Nucleus accumbens (tissue), 56 donors: ENCODE data around the gene POU6F1.

ENCODE experiments used
- DNase-seq, 56 donors: peaks; one replicate each; lab custom pipeline; 2025; lab: John Stamatoyannopoulos, UW

The POU6F1 gene

GRCh38 chr12:51199366-51199945, 18.4 kb downstream of the POU6F1 start:
- no peak for DNase-seq

DNA sequence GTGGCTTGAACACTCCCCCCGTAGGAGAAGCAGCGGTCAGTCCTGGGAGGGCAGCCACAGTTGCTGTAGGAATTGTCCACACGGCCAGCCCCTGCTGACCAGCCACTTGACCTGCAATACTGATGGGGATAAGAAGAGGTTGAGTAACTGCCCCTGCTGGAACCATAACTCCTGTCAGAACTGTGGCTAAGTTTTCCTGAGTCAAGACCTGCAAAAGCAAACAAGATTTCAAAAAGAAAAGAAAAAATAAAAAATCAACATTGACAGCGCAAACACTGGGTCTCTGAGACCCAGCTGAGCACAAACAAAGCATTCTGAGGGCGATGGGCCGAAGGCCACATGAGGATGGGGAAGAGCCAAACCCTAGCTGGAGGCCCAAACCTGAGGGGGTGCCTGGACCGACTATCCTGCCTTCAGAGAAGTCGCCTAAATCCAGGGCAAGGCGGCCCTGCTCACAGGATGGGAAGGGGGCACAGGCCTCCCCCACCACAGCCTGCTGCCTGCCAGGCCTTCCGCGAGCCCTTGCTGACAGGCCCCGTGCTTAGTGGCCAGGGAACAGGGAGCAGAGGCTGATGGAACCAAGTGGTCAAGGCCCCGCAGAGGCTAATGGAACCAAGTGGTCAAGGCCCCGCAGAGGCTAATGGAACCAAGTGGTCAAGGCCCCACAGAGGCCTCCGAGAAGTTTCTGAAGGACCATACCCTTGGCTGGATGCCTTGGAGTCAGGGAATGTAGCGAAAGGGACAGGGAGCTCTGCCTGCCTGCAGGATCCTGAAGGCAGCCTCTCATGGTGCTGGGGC, 19.1 kb downstream of the POU6F1 start:
- peak in 1 of 56 donors; percentile 26 for DNase-seq

DNA sequence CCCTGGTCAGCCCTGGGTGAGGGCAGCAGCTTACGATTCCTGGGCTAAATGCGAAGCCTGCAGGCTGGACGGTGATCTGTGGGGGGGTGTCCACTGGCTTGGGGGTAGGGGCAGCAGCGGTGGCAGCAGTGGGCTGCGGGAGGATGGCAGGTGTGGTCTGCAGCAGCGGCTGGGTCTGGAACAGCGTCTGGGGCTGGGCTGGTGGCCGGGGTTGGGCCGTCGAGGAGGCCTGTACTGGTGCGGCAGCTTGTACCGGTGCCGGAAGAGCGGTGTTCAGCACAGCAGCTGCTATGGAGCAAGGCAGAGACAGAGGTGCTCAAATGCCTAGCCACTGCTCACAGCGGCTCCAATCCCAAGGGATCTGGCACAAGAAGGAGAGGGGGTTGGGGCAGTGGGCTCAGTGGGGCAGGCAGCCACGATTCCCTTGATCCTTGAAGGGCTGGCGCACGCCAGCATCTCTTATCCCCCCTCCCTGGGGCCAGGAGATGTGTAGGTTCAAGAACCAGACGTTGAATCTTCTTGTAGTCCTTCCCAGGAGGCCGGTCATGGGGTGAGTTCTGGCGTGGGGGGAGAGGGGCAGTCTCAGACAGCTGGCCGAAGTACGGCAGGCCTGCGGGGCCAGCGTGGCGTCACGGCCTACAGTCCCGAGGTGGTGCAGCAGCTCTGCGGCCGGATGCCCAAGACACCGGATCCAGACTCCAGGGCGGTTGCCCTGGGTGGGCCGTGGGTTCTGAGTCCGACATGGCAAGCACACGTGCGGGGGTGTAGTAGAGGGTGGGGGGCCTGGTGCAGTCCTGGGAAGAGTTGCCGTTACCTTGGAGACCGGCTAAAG, 19.9 kb downstream of the POU6F1 start:
- DNase-seq = peak in 1 of 56 donors; percentile 26

GRCh38 chr12:51196547-51196946, 21.3 kb downstream of the POU6F1 start:
- peak in 1 of 56 donors; percentile 6 for DNase-seq

DNA sequence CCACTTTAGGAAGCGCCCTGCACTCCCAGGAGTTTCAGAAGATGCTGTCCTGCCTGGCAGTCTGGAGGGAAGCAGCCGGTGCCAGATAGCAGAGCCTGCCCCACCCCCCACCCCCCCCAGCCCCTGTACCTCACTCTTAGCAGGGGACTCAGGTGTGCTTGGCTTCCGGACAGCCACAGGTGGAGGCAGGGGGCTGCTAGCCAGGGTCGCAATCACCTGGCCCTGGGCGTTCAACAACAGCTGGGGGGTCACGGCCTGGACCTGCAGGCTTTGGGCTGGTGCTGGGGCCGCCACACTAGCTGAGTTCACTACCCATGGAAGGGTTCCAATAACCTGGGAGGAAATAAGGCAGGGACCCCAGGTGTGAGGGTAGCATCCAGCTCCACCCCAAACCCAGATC, 22.0 kb downstream of the POU6F1 start:
- no peak for DNase-seq

DNA sequence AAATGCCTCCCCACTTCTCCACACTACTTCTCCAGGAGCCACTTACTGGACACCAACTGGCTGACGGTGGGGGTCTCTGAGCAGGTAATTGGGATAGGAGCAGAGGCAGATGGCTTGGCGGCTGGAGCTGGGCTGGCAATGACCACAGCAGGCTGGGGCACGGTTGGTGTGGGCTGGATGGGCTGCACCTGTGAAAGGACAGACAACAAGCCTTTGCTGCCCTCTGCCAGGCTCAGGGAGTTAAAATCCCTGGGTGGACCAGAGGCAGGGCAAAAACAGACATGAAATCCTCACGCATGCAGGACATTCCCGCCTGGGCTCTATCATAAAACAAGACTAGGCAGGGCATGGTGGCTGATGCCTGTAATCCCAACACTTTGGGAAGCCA, 25.6 kb downstream of the POU6F1 start:
- no peak for DNase-seq

GRCh38 chr12:51191516-51192283, 26.2 kb downstream of the POU6F1 start:
- no peak for DNase-seq

DNA sequence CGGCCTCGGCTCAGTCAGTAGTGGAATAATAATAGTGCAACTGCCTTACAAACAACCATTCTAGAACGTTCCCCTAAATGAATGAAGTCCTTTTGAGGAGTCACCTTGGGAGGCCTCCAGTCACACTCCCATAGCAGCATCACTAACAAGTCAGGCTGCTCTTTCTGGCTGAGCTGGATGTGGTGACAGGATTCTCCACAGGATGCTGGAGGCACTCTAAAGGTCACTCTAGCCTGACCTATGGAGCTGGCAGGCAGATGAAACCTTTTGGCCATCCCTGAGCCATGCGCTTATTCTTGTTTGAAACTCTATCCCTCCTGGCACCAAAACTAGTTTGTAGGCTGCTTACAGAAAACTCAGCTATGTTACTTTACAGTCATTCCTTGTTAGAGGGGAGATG, 27.0 kb downstream of the POU6F1 start:
- no peak for DNase-seq

DNA sequence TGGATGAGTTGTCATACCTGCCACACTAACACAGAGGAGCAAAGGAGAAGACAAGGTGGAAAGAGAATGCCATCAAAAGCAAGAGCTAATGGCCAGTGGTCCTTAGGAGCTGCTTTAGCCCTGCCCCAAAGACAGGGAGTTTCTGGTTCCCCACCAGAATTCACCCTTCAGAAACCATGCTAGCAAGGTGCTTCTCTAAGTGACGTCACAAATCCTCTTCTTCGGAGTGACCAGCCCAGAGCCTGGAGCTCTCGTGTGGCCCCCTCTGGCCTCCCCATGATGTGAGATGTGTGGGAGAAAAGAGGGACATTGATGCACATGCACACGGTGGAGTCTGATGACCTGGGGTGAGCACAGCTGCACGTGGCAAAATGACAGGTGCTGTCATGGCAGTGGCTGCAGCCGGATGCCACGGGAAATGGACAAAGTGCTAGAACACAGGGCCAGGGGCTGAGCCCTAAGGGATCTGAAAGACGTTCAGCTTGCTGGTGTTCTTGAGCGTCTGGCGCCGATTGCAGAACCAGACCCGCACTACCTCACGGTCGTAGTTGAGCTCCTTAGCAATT, 28.0 kb downstream of the POU6F1 start:
- DNase-seq = no peak

DNA sequence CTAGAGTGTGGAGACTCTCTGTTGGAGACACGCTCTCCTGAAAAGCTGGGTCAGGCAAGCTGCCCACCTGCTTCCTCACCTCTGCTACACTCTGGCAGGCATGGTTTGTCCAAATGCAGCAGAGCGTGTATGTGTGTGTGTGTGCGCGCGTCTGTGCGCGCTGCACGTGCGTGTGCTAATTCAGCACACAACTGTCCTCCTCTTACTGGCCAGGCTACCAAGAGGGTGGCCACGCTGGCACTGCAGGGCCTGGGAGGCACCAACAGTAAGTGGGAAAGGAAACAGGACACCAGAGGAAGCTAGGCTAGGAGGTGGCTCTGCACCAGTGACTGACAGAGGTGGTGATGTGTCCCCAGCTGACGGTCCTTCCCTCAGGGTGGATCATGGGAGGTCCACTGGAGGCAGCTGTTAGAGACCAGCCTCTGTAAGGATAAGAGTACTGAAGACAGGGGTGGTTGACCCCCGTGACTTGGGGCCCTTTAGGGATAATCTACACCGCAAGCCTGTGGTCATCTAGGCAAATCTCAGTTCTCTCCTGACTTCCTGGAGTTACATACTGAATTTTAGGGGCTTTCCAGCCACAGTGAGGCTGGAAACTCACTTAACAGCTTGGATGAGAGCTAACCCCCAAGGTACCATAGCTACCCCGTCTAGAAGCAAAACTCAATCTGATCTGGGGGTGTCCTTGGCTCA, 29.4 kb downstream of the POU6F1 start:
- no peak for DNase-seq

DNA sequence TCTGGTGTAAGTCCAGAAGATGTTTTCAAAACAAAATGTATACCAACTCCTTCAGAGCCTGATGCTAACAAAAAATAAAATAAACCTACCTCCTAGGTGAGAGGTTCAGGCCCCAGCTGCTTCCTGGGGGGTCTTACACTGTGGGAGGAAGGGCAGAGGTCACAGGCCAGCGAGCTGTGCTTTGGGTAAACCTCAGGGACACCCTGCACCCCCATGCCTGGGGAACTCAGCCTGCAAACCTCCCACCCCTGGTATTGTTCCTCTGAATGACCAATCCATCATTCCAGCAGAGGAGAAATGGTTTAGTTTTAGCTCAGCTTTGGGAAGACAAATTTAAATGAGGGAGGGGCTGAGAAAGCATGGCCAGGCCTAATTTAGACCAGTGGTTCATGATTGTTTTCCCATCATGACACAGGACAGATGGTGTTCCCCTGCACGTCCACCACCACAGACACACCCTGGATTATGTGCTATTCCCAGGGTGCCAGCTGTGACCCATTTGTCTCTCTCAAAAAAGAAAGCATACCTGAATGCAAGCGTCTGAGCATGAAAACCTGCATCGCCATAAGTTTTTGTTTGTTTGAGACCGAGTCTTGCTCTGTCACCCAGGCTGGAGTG, 30.4 kb downstream of the POU6F1 start:
- DNase-seq = no peak

GRCh38 chr12:51186465-51187085, 31.3 kb downstream of the POU6F1 start:
- DNase-seq = no peak

- DNase-seq = no peak
These were observed 32.6 kb downstream of the POU6F1 start for GRCh38 chr12:51185171-51185717.

- peak in 24 of 56 donors; percentile 2 to 60 (median 24) for DNase-seq
These were observed 34.0 kb downstream of the POU6F1 start for GRCh38 chr12:51183816-51184215.

GRCh38 chr12:51183349-51183748, 34.5 kb downstream of the POU6F1 start:
- no peak for DNase-seq

- DNase-seq = no peak
These were observed 36.3 kb downstream of the POU6F1 start for GRCh38 chr12:51181558-51181957.

- DNase-seq = no peak
These were observed 40.0 kb downstream of the POU6F1 start for GRCh38 chr12:51177897-51178296.

DNA sequence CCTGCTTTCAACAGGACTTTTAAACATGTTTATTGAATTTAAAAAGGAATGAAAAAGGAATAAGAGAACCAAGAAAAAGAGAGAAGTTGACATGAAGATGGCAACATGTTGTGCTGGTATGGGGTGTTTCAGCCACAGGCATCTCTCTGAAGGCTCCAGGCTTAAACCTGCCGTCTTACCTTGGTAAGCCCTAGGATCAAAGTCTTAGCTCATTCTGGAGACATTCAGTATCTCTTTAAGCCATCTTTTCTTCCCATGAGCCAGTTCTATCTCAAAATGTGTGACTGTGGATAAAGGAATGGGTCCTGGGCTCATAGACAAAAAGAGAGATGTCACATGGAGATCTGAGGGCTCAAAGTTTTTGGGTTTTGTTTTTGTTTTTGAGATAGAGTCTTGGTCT, 43.4 kb downstream of the POU6F1 start:
- no peak for DNase-seq
